NT2/D1 (cell line): Measurements from ENCODE around the gene VAV2.

Experiments used
- YY1 ChIP-seq: IDR thresholded peaks from 2 replicates; pipeline ENCODE4 v1.6.1; 2011; ENCODE audit not compliant: insufficient read length, insufficient read depth
- ZNF274 ChIP-seq: IDR thresholded peaks from 2 replicates; pipeline ENCODE4 v1.6.1; 2011; ENCODE audit warnings: mild to moderate bottlenecking, low read depth, low read length

DNA sequence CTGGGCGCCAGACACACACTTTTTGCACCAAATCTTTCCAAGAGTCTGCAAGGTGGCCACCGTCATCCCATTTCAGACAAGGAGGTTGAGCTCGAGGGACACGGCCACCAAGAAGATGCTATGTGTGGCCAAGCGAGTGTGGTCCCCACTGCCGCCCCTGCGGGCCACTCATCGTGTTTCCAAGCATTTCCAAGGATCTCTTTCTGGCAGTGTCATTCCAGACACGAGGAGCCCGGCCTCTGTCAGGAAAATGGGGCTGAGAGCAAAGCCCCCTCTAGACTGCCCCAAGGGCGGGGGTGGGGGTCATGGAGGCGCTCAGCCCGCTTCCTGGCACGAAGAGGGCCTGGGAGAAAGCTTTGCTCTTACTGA lies 10.6 kb downstream of the VAV2 start:
- TF ChIP-seq YY1 (no peak), ZNF274 (no peak)
